ENCODE measurements around the gene ZNF595.
"Not testable (repeated sequence)": the region's sequence is repeated elsewhere in the genome, so short reads cannot be mapped to it uniquely, and the experiment has no call there.

ZNF595 gene

GRCh38 chr4:120616-121015, 67.5 kb downstream of the ZNF595 start:
- in situ Hi-C loops (cut with MboI; ENCODE audit: low pct_unique_long_range_greater_than_20kb, low sequenced_read_pairs, unreplicated experiment): no loop called here
- TF ChIP-seq CTCF (IDR thresholded peaks at IDR 0.05; ENCODE audit: extremely low read depth, insufficient read depth, missing control alignments): no peak
- DNase-seq (ENCODE audit: low spot score): no peak

- no peak for TF ChIP-seq CTCF (IDR thresholded peaks at IDR 0.05; ENCODE audit: extremely low read depth, insufficient read depth, missing control alignments)
- in situ Hi-C loops (cut with MboI; ENCODE audit: low pct_unique_long_range_greater_than_20kb, low sequenced_read_pairs, unreplicated experiment): no loop called here
- no peak for DNase-seq (ENCODE audit: low spot score)
Observed at GRCh38 chr4:121408-122084, 68.4 kb downstream of the ZNF595 start.

GRCh38 chr4:123922-124274, 70.8 kb downstream of the ZNF595 start:
- DNase-seq (ENCODE audit: low spot score); in situ Hi-C loops (cut with MboI; ENCODE audit: low pct_unique_long_range_greater_than_20kb, low sequenced_read_pairs, unreplicated experiment): not testable (repeated sequence)

- TF ChIP-seq CTCF (IDR thresholded peaks at IDR 0.05; ENCODE audit: extremely low read depth, insufficient read depth, missing control alignments): no peak
- peak; percentile 93 for DNase-seq (ENCODE audit: low spot score)
- in situ Hi-C loops (cut with MboI; ENCODE audit: low pct_unique_long_range_greater_than_20kb, low sequenced_read_pairs, unreplicated experiment): no loop called here
Observed at GRCh38 chr4:124275-125081, 71.4 kb downstream of the ZNF595 start, which contains the start of gene ZNF718. TSS of gene ZNF718 (plus strand) at chr4:124501. CDS start at chr4:124671, 170 bp downstream.

GRCh38 chr4:125091-125771, 72.1 kb downstream of the ZNF595 start:
- TF ChIP-seq CTCF (IDR thresholded peaks at IDR 0.05; ENCODE audit: extremely low read depth, insufficient read depth, missing control alignments): no peak
- no peak for DNase-seq (ENCODE audit: low spot score)
- in situ Hi-C loops (cut with MboI; ENCODE audit: low pct_unique_long_range_greater_than_20kb, low sequenced_read_pairs, unreplicated experiment): no loop called here

- DNase-seq (ENCODE audit: low spot score): no peak
- in situ Hi-C loops (cut with MboI; ENCODE audit: low pct_unique_long_range_greater_than_20kb, low sequenced_read_pairs, unreplicated experiment): no loop called here
- no peak for TF ChIP-seq CTCF (IDR thresholded peaks at IDR 0.05; ENCODE audit: extremely low read depth, insufficient read depth, missing control alignments)
Observed at GRCh38 chr4:125833-126232, 72.7 kb downstream of the ZNF595 start.

GRCh38 chr4:132483-132882, 79.4 kb downstream of the ZNF595 start:
- in situ Hi-C loops (cut with MboI; ENCODE audit: low pct_unique_long_range_greater_than_20kb, low sequenced_read_pairs, unreplicated experiment): no loop called here
- TF ChIP-seq CTCF (IDR thresholded peaks at IDR 0.05; ENCODE audit: extremely low read depth, insufficient read depth, missing control alignments): no peak
- DNase-seq (ENCODE audit: low spot score): no peak
